WTC11 (cell line): ENCODE data around the gene SLC6A1. TPM values are rescaled to one million over a fixed set of nuclear protein-coding genes. Genes with fewer than 3 reads are reported as not detected.

Experiments
- ATAC-seq: fragments of 200-7000 bp; cut with Tn5 transposase; 2 replicates; pipeline ENCODE4 v1.10.0; 2021; ENCODE audit warnings: mild to moderate bottlenecking, moderate library complexity
- CTCF ChIA-PET: fragments of 300-600 bp; sonication (Branson Sonifier 250); formaldehyde crosslinking; loops from one replicate; lab custom pipeline; 2021; ENCODE audit warnings: antibody characterized with exemption; lab: Charles Lee
- POLR2A ChIA-PET: fragments of 350-600 bp; sonication (Branson Sonifier 250); formaldehyde crosslinking; loops from one replicate; lab custom pipeline; 2021; ENCODE audit warnings: antibody characterized with exemption; lab: Charles Lee
- DNase-seq: peaks from one replicate; pipeline ENCODE4 v3.0.0; 2021; ENCODE audit warnings: low spot score
- H3K27ac Mint-ChIP-seq: 2 replicates; pipeline ENCODE4 v1.8.0; 2021; ENCODE audit warnings: mixed read lengths
- H3K27me3 Mint-ChIP-seq: 2 replicates; pipeline ENCODE4 v1.8.0; 2021; ENCODE audit warnings: low read depth, mild to moderate bottlenecking, moderate library complexity, mixed read lengths
- H3K36me3 Mint-ChIP-seq: 2 replicates; pipeline ENCODE4 v1.8.0; 2021; ENCODE audit warnings: mixed read lengths
- H3K4me1 Mint-ChIP-seq: 2 replicates; pipeline ENCODE4 v1.8.0; 2022; ENCODE audit warnings: mixed read lengths
- H3K4me3 Mint-ChIP-seq: 2 replicates; pipeline ENCODE4 v1.8.0; 2021; ENCODE audit warnings: mild to moderate bottlenecking, moderate library complexity, mixed read lengths
- H3K9me3 Mint-ChIP-seq: 2 replicates; pipeline ENCODE4 v1.8.0; 2021; ENCODE audit warnings: mixed read lengths
- AFF4 ChIP-seq: sonication (generic); formaldehyde crosslinking; IDR thresholded peaks from 2 replicates; pipeline ENCODE4 v1.8.1; 2023; ENCODE audit warnings: mild to moderate bottlenecking, missing genetic modification reagents, borderline replicate concordance
- AR ChIP-seq: fragments of 250-450 bp; sonication (Bioruptor Pico); IDR thresholded peaks from 2 replicates; pipeline ENCODE4 v1.9.0; 2021; ENCODE audit warnings: mild to moderate bottlenecking
- ATF2 ChIP-seq: sonication (generic); formaldehyde crosslinking; IDR thresholded peaks from 2 replicates; pipeline ENCODE4 v1.8.1; 2022; ENCODE audit warnings: low read depth, missing genetic modification reagents, borderline replicate concordance
- ELF4 ChIP-seq: sonication (generic); formaldehyde crosslinking; IDR thresholded peaks from 2 replicates; pipeline ENCODE4 v1.8.1; 2022; ENCODE audit warnings: low read depth, mild to moderate bottlenecking, moderate library complexity, missing genetic modification reagents
- GTF2I ChIP-seq: fragments of 250-450 bp; sonication (Bioruptor Pico); conservative IDR thresholded peaks from 2 replicates; pipeline ENCODE4 v1.4.0; 2021; ENCODE audit warnings: mild to moderate bottlenecking
- HMGA2 ChIP-seq: fragments of 250-450 bp; sonication (Bioruptor Pico); IDR thresholded peaks from 2 replicates; pipeline ENCODE4 v1.4.0; 2021; ENCODE audit warnings: mild to moderate bottlenecking, moderate library complexity
- IRF1 ChIP-seq: sonication (generic); formaldehyde crosslinking; IDR thresholded peaks from 2 replicates; pipeline ENCODE4 v1.8.0; 2023; ENCODE audit warnings: missing genetic modification reagents
- IRF2 ChIP-seq: sonication (generic); formaldehyde crosslinking; IDR thresholded peaks from 2 replicates; pipeline ENCODE4 v1.8.0; 2022; ENCODE audit warnings: low read depth, missing genetic modification reagents, borderline replicate concordance
- JUN ChIP-seq: sonication (generic); formaldehyde crosslinking; IDR thresholded peaks from 2 replicates; pipeline ENCODE4 v1.8.0; 2023; ENCODE audit warnings: mild to moderate bottlenecking, missing genetic modification reagents
- NFE2L1 ChIP-seq: sonication (generic); formaldehyde crosslinking; IDR thresholded peaks from 2 replicates; pipeline ENCODE4 v1.8.1; 2023; ENCODE audit warnings: missing genetic modification reagents
- NFYB ChIP-seq: sonication (generic); formaldehyde crosslinking; conservative IDR thresholded peaks from 2 replicates; pipeline ENCODE4 v1.8.0; 2022; ENCODE audit warnings: low read depth, missing genetic modification reagents
- NR2C2 ChIP-seq: sonication (generic); formaldehyde crosslinking; IDR thresholded peaks from 2 replicates; pipeline ENCODE4 v1.8.0; 2022; ENCODE audit warnings: mild to moderate bottlenecking, missing genetic modification reagents
- NR3C1 ChIP-seq: sonication (generic); formaldehyde crosslinking; conservative IDR thresholded peaks from 2 replicates; pipeline ENCODE4 v1.8.1; 2023; ENCODE audit warnings: low read depth, mild to moderate bottlenecking, missing genetic modification reagents
- RELA ChIP-seq: sonication (generic); formaldehyde crosslinking; IDR thresholded peaks from 2 replicates; pipeline ENCODE4 v1.8.1; 2022; ENCODE audit warnings: missing genetic modification reagents, mild to moderate bottlenecking, borderline replicate concordance
- RORB ChIP-seq: fragments of 250-450 bp; sonication (Bioruptor Pico); IDR thresholded peaks from 2 replicates; pipeline ENCODE4 v1.9.0; 2021; ENCODE audit warnings: mild to moderate bottlenecking
- ZNF281 ChIP-seq: sonication (generic); formaldehyde crosslinking; IDR thresholded peaks from 2 replicates; pipeline ENCODE4 v1.8.0; 2023; ENCODE audit warnings: mild to moderate bottlenecking, missing genetic modification reagents
- ZNF416 ChIP-seq: fragments of 250-450 bp; sonication (Bioruptor Pico); IDR thresholded peaks from 2 replicates; pipeline ENCODE4 v1.9.0; 2021; ENCODE audit warnings: mild to moderate bottlenecking, inconsistent platforms
- ZNF425 ChIP-seq: fragments of 250-450 bp; sonication (Bioruptor Pico); conservative IDR thresholded peaks from 2 replicates; pipeline ENCODE4 v1.9.0; 2021; ENCODE audit warnings: mild to moderate bottlenecking
- ZSCAN18 ChIP-seq: fragments of 250-450 bp; sonication (Bioruptor Pico); IDR thresholded peaks from 2 replicates; pipeline ENCODE4 v2.1.2; 2022; ENCODE audit warnings: mild to moderate bottlenecking, moderate library complexity
- total RNA-seq: library from RNA; stranded (reverse); gene quantifications from 3 replicates; pipeline ENCODE4 v1.2.3, GENCODE V29; 2021

Gene SLC6A1
- total RNA-seq, 1 experiment from 2014 or later, result 0.72 TPM

- TF ChIP-seq AFF4 (CRISPR knock-in tag), result no peak
- TF ChIP-seq NFYB, result no peak
- no peak for TF ChIP-seq IRF2 (CRISPR knock-in tag)
- TF ChIP-seq RORB (CRISPR knock-in tag), result no peak
- no peak for TF ChIP-seq GTF2I (CRISPR knock-in tag)
- no peak for TF ChIP-seq ZNF425 (CRISPR knock-in tag)
- TF ChIP-seq RELA (CRISPR knock-in tag), result no peak
- TF ChIP-seq ZSCAN18 (CRISPR knock-in tag), result no peak
Observed at GRCh38 chr3:11086856-11087255, 94.3 kb downstream of the SLC6A1 start (continued).

GRCh38 chr3:11088066-11088465 is 95.5 kb downstream of the SLC6A1 start:
- ChIA-PET POLR2A (no interaction called here), CTCF (no interaction called here)
- Mint-ChIP-seq H3K27me3 (no peaks in the 10 kb centered on the region), H3K9me3 (peaks cover 5% of the 10 kb centered on the region), H3K4me3 (no peak overlapping the region), H3K27ac (no peak overlapping the region), H3K4me1 (no peaks in the 10 kb centered on the region), H3K36me3 (no peaks in the 10 kb centered on the region)
- ATAC-seq, result no peak
- no peak for DNase-seq
- TF ChIP-seq ZSCAN18 (CRISPR knock-in tag) (no peak), IRF1 (CRISPR knock-in tag) (no peak), ZNF281 (no peak), ZNF416 (CRISPR knock-in tag) (no peak), NR3C1 (no peak), NFE2L1 (CRISPR knock-in tag) (no peak), ATF2 (CRISPR knock-in tag) (no peak), GTF2I (CRISPR knock-in tag) (no peak), JUN (CRISPR knock-in tag) (no peak), ELF4 (CRISPR knock-in tag) (no peak), AR (no peak), NR2C2 (CRISPR knock-in tag) (no peak), HMGA2 (no peak)
